ENCODE data around the gene CBR1. TPM values are rescaled to one million over a fixed set of nuclear protein-coding genes. Genes with fewer than 3 reads are reported as not detected.

Gene CBR1
- total and polyA plus RNA-seq, 2 of the 8 experiments (the other 6 are each of a cell fraction or from before 2014, with no cell fraction given) = 1.8 to 207 TPM

DNA sequence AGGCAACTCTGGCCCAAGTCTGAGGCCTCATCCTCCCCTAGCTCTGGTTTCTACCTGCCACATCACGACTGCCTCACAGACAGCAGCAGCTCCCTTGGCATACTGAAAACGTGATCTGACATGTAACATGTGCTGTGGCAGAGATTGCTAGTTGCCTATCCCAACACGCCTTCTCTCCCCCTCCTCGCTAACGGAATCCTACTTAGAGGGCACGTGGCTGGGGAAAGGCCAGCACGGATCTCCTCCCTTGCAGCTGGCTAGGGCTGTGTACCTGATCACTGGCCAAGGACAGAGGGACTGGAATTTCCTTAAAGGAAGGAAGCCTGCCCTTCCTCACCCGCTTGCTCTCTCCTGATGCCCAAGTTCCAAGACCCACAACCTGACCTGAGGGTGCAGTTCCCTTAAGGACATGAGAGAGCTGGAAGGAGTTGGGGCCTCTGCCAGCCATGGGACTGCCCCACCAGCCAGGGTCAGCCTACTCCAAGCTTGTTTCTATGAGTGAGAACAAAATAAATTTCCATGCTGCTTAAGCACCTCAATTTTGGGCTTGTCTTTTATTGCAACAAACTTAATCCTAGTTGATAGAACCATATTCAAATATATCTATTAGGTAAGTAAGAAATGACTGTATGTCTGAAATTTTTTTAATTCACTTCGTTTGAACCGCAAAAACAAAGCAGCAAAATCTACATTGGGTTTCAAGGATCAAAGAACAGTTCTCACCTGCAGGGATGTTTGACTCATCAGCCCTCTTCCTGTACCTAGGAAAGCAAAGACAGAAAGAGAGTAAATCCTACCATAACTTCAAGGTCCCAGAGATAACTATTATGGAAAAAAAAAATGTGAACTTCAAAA is 16.7 kb upstream of the CBR1 start:
- CTCF ChIA-PET (ENCODE audit: partially characterized antibody) = interaction anchor here (0.6 to 3.4 kb wide), 6 partner anchors 9 to 296 kb away, joined by 3 to 19 read pairs (median 4); no protein-coding TSS in a partner anchor

More for the DNA sequence above, 16.7 kb upstream of the CBR1 start:
- H3K4me2 ChIP-seq (ENCODE audit: insufficient read depth in 1 of 2, low read depth in 2 of 2, low read length in 2 of 2) = no peak overlapping the region
- no peak overlapping the region for H4K8ac ChIP-seq (ENCODE audit: extremely low read depth, insufficient read depth, low read length)
- no peaks in the 10 kb centered on the region for H3K9me3 ChIP-seq (ENCODE audit: insufficient read depth in 2 of 2, low read depth in 1 of 2, low read length in 1 of 2)
- no peak overlapping the region for H3K23ac ChIP-seq (ENCODE audit: insufficient read length)
- no peak overlapping the region for H3K56ac ChIP-seq (replicated peaks; ENCODE audit: insufficient read length, low read depth, low read length)
- WGBS, 2 experiments (ENCODE audit: extremely low coverage in 1 of 2, insufficient coverage in 1 of 2, insufficient read length in 1 of 2, insufficient replicate concordance in 2 of 2, low coverage in 1 of 2, low lambda C conversion rate in 2 of 2, missing lambda C conversion rate in 1 of 2) = 91% methylated on average over 10 of the region's 10 CpGs; no CpG with 5 or more reads in 1 of the 2 experiments
- no peak overlapping the region for H3K9ac ChIP-seq (replicated peaks in 1 of 4; ENCODE audit: extremely low read depth in 1 of 4, low read depth in 3 of 4, low read length in 3 of 4)
- no peaks in the 10 kb centered on the region for H3K23me2 ChIP-seq (ENCODE audit: low read depth, low read length)
- no peak overlapping the region for H2BK15ac ChIP-seq (ENCODE audit: low read length)
- H3K79me2 ChIP-seq (ENCODE audit: control insufficient read depth in 1 of 2, insufficient read depth in 2 of 2, low read length in 2 of 2) = peaks cover 0 to 18% of the 10 kb centered on the region in 2 experiments; a peak in 2 of 4 replicates
- no peak overlapping the region for H3K4ac ChIP-seq (replicated peaks; ENCODE audit: insufficient read length, low read depth, low read length)
- no peak overlapping the region for H4K5ac ChIP-seq (ENCODE audit: insufficient read length, low read depth, low read length)
- POLR2A ChIA-PET (ENCODE audit: partially characterized antibody) = interaction anchor here (0.6 to 1.2 kb wide), 5 partner anchors 8 to 55 kb away, joined by 3 to 5 read pairs (median 3); no protein-coding TSS in a partner anchor
- no peak overlapping the region for H2BK12ac ChIP-seq (ENCODE audit: low read depth, low read length)
- peaks cover 23 to 75% (median 67%) of the 10 kb centered on the region in 4 experiments for H3K36me3 ChIP-seq (ENCODE audit: control insufficient read depth in 2 of 4, insufficient read depth in 4 of 4, low read length in 3 of 4)
- no peak for FAIRE-seq
- no peaks in the 10 kb centered on the region for H3K79me1 ChIP-seq (ENCODE audit: low read depth, low read length)
- no peak overlapping the region for H3K4me3 ChIP-seq (ENCODE audit: extremely low read depth in 1 of 4, insufficient read depth in 2 of 4, low read depth in 3 of 4, low read length in 4 of 4)
- H3K4me1 ChIP-seq (replicated peaks in 1 of 4; ENCODE audit: control insufficient read depth in 3 of 4, insufficient read depth in 4 of 4, low read length in 3 of 4) = no peaks in the 10 kb centered on the region
- no peak overlapping the region for H3K18ac ChIP-seq (ENCODE audit: extremely low read depth, low read length)
- no peak for DNase-seq (ENCODE audit: low read depth in 1 of 2, low spot score in 2 of 2)
- H2AK5ac ChIP-seq (ENCODE audit: low read depth, low read length) = no peak overlapping the region
- no peak overlapping the region for H2BK20ac ChIP-seq (ENCODE audit: low read length)
- H4K91ac ChIP-seq (replicated peaks; ENCODE audit: insufficient read length, low read length) = no peak overlapping the region
- H2AFZ ChIP-seq (ENCODE audit: low read length) = no peak overlapping the region
- H3K14ac ChIP-seq (ENCODE audit: insufficient read length) = no peak overlapping the region
- H3K27ac ChIP-seq (ENCODE audit: low read depth, low read length) = no peak overlapping the region; the same call in 1 of the 2 replicates
- H2BK5ac ChIP-seq (ENCODE audit: low read depth, low read length) = peak overlapping the region; percentile 69
- peaks cover 2 to 3% of the 10 kb centered on the region in 2 experiments for H4K20me1 ChIP-seq (replicated peaks in 1 of 2; ENCODE audit: control insufficient read depth in 1 of 2, insufficient read depth in 2 of 2, low read length in 2 of 2)
- H2BK120ac ChIP-seq (replicated peaks; ENCODE audit: low read depth, low read length) = no peak overlapping the region
- H3K27me3 ChIP-seq (replicated peaks in 1 of 4; ENCODE audit: control insufficient read depth in 3 of 4, extremely low read depth in 1 of 4, insufficient read depth in 3 of 4, low read length in 3 of 4) = no peaks in the 10 kb centered on the region

All from H1 (cell line).